ENCODE data around the gene RALGPS1.

RALGPS1 gene

DNA sequence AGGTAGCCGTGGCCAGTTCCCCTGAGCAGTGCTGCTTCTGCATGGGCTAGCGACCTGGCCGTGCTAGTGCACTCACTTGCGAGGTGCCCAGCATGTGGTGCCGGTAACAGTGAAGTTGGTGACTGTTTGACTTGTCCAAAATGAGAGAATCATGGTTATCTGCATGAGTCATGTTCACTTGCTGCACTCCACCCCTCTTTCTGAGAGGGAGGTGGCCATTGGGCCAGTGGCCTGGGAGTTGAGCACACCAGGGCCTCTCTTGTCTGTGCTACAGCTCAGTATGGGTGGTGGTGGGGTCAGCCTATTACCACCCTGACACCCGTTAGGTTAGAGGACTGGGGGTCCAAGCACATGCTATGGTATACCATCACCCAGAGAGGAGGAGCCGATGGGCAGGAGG lies 294.6 kb downstream of the RALGPS1 start:
- no peak for DNase-seq (ENCODE audit: low read depth)

DNA sequence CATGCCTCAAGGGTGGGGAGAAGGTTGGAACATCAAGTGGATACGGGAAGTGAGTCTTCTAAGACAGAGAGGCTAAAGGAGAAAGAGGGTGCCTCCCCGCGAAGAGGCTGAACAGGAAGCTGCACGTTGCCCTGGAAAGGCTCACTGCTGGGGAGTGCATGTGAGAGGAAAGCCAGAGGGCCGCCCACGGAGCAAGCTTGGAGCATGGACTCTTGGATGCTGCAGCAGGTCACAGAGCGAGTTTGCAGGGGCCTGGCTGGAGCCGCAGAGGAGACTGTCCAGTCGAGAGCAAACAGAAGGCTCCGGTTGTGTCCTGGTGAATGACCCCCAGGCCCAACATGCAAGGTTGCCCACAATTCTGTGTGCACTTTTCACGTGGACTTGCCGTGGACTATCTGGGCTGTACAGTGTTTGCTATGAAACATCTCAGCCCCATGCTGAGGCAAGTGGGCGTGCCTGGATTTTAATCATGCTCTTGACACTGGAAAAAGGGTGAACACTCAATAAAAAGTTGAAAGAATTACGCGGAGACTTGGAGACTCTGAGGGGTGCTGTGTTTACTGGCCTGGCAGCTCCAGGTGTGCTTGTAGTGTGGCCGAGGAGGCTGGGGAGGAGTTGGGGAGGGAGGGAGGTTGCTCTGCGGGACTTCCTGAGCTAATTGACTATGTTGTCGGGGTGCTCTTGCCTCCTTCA lies 295.5 kb downstream of the RALGPS1 start:
- no peak for DNase-seq (ENCODE audit: low read depth)

GRCh38 chr9:127210851-127211730 lies 296.5 kb downstream of the RALGPS1 start:
- DNase-seq (ENCODE audit: low read depth): no peak

DNA sequence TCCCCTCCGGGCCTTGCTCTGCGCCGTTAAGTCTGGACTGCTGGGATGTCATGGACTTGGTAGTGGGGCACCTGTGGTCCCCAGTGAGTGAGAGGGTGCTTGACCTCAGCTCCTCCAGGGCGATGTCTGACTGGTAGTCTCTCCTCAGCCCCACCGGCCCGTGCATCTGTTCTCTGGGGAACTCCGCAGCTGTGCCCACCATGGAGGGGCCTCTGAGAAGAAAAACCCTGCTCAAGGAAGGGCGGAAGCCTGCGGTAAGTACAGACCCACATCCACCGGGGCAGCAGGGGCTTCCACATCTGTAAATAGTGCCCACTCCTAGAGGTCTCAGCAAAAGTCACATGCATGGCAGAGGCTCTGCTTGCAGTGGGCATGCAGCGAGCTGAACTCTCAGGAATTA lies 297.4 kb downstream of the RALGPS1 start:
- DNase-seq (ENCODE audit: low read depth): no peak

DNA sequence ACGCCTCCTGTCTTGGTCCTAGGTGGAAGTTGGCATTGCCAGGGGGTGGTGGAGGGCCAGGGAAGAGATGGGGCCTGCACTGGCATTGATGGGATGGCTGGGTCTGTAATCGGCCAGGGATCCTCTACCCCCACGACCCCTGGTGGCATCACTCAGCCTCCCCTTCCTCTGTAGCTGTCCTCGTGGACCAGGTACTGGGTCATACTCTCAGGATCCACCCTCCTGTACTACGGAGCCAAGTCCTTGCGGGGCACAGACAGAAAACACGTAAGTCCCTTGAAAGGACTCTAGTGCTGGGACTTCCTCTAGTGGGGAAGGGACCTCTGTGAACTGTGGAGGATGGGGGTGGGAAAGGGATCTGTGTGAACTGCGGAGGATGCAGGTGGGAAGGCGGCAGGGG lies 297.9 kb downstream of the RALGPS1 start:
- no peak for DNase-seq (ENCODE audit: low read depth)

DNA sequence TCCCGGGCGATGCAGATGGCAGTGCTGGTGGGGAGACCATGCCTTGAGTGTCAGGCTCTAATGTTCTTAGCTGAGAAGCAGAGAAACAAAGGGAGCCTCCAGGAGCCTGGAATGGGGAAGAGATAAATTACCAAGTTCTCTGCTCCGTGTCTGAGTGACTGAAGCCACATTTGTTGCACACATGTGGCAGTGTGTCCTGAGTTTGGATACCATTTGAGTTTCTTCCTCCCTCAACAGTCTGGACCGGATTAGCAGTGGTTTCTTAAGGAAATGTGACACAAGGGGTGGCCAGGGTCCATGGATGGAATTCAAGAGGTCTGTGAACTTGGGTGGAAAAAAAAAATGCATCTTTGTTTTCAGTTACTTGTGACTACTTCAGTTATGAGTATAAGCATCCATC lies 299.3 kb downstream of the RALGPS1 start:
- no peak for DNase-seq (ENCODE audit: low read depth)

DNA sequence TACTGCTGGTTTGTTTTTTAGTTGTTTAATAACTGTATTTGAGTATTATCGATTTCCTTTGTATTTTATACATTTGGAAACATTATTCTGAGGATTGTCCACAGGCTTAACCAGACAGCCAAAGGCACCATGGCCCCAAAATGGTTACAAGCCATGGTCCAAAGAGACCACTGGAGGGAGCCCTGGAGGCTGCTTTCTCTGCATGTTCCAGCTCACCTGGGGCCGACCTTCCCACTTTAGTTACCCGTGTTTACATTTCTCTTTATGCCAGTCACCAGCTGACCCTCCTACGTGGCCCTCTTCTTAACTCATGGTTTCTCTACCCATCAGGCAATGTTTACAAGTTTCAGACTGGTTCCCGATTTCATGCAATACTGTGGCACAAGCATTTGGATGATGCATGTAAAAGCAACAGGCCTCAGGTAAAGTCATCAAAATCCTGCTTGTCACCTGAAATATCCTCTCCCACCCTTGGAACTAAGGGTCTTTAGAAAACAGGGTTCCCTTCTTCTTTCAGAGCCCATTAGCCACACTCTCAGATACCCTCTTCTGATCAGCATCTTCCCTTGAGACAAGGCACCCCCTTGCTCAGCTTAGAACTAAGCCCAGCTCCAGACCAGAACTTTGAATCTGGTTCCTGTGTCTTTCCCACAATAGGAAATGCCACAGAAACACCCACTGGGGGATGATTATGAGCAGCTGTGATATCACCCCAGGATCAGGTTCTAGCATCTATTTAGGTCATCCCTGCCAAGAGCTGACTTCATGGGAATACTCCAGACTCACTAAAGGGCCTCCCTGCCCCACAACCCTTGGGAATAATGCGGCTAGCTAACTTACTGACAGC lies 300.1 kb downstream of the RALGPS1 start:
- peak; percentile 34 for DNase-seq (ENCODE audit: low read depth)

GRCh38 chr9:127215268-127216209 lies 301.0 kb downstream of the RALGPS1 start:
- DNase-seq (ENCODE audit: low read depth): no peak

DNA sequence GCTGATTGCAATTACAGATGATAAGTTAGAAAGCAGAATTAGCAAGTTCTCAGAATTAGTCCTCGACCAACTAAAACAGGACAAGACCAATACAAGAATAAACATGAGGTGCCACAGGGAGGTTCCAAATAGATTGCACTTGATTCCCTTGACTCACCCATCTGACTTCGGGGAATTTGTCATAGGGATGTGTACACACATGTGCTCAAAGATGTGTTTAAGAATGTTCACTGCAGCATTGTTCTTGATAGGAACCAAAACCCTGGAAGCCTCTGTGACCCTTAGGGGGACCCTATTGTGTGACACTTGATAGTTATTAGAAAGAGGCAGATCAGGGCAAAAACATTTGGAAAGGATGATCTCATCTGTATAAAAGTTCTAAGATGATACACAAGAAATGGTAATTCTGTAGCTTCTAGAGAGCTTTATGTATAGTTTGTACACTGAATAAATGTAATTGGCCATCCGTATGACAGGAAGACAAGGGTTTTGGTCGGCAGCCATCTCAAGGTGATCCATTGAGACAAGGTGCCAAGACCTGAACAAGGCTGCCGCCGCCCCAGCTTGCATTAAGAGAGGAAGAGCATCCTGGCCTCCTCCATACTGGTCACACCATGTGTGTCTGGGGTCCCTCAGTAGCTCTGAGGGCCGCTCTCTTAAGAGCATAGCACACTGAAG lies 301.8 kb downstream of the RALGPS1 start:
- no peak for DNase-seq (ENCODE audit: low read depth)

DNA sequence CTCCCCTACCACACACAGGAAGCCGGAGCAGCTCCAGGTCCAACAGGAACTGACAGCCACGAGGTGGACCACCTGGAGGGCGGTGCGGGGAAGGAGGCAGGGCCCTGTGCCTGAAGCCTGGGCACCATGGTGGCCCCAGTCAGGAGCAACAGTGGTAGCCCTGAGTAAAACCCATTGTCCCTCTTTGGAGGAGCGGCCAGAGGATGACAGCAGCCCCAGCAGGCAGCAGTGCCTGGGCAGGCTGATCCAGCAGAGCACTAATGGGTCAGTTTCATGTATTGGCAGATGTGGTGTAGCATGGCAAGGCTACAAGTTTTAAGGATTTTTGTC lies 302.3 kb downstream of the RALGPS1 start:
- no peak for DNase-seq (ENCODE audit: low read depth)

DNA sequence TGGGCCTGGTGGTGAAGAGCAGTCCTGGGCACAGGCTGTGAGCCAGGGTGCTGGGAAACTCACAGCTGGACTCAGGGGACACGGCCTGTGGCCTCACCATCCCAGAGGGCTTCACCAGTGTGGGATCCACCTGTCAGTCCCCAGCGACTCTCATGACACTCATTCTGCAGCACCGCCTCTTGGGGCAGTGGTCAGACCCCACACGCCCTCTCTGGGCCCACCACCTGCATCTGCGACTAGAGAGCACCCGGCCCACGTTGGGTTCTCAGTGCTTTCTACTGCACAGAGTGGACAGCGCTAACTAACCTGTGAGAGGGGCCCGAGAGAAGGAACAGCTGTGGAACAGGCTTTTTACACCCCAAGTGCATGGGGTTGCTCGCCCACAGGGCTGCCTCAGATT lies 304.2 kb downstream of the RALGPS1 start:
- DNase-seq (ENCODE audit: low read depth): no peak

DNA sequence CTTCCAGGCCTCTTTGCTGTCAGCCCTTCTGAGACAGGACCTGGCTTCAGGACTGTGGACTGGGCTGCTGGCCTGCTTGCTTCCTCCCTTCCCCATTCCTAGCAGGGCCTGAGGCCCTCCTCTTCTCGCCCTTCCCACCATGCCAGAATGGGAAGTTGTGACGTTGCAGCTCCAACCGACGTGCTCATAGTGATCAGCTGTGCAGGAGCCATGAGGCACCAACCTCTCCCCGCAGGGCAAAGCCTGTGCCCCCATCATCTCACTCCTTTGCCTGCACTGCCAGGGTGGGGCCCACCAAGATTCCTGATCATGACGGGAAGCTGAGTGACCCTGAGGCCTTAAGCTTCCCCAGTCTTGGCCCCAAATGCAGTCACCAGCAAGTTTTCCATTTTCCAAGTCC lies 304.9 kb downstream of the RALGPS1 start:
- no peak for DNase-seq (ENCODE audit: low read depth)

DNA sequence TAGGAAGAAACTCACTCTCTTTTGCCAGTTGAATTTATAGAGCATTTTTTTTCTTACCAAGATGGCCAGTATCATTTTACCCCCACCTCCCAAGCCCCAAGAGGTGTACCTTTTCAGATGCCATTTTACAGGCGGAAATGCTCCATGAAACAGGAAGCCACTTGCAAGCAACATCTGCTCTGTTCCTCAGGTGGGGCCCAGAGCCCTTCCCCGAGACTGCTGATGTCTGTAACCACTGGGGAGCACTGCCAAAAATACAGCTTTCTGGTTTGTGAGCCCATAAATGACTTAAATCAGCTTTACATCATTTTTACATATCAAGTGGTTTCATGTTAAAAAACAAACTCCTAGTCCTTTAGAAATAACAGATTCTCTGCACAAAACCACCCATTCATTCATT lies 307.1 kb downstream of the RALGPS1 start:
- DNase-seq (ENCODE audit: low read depth): no peak

DNA sequence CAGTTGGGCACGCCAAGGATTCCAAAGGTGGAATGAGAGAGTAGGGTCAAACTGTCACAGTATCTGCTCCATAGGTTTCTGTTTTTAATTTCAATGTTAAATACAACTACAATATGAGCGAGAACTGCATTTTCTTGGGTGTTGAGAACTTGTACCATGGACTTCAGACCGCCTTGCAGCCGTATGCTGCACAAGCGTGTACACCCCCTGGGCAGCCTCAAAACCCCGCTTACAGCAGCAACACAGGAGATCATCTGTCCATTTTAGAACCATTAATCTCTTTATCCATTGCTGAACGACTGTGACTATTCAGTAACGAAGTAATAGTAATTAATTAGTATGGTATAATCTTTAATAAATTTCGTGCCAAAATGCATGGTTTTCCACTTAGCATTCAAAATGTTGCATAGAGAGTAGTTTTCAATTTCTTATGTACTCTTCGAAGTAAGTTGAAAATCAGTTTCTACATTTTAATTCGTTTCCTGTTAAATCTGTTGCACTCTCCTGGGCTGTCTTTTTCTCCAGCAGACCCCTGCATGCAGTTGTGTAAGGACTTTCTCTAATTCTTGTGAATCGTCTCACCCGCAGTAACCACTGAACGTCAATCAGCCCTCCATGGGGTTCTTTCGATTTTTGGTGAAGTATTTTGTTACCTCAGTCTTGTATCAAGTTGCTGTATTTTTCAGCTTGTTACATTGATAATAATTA lies 308.0 kb downstream of the RALGPS1 start:
- no peak for DNase-seq (ENCODE audit: low read depth)

GRCh38 chr9:127223266-127223665 lies 308.7 kb downstream of the RALGPS1 start:
- no peak for DNase-seq (ENCODE audit: low read depth)

DNA sequence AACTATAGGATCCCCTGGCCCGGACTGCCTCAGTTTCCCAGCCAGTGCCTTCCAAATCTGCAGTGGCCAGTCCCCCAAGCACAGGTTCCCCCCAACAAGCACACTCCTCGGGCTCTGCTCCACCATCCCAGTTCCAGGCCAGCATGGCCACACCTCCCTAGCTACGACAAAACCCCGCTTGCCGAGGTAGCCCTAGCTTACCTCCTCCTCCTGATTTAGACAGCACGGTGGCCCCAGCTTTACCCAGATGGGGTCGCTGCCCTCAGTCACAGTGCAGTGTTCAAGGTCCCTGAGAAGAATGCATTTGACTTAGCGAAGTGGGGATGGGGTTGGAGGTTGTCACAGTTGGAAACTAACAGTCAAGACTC lies 309.2 kb downstream of the RALGPS1 start:
- no peak for DNase-seq (ENCODE audit: low read depth)

DNA sequence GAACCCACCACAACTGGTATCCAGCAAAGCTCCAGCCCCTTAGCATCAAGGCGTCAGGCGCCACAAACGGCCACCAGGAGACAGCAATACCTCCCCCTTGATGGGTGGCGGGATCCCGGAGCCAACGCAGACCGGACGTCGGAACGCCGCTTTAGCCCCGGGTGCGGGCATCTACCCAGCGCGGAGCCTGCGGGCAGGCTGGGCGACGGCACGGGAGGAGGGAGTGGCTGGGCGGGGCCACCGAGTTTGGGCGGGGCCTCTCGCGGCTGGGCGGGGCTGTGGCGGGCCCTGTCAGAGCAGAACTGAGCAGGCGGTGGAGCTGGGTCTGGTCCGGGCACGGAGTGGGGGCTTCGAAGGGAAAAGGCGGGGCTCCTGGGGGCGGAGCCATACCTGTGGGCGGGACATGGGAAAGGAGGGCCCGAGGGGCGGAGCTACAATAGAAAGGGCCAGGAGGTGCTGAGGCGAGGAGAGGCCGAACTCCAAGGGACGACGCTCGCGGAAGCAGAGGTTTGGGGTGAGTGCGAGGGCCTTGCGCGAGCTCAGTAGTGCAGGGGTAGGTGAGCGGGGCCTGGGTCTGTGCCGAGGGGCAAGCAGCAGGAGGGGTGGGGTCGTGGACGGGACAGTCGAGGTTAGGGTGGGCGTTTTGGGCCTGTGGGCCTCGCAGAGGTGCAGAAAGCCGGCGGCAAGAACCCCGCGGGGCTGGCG lies 309.7 kb downstream of the RALGPS1 start:
- DNase-seq (ENCODE audit: low read depth): peak; percentile 81

DNA sequence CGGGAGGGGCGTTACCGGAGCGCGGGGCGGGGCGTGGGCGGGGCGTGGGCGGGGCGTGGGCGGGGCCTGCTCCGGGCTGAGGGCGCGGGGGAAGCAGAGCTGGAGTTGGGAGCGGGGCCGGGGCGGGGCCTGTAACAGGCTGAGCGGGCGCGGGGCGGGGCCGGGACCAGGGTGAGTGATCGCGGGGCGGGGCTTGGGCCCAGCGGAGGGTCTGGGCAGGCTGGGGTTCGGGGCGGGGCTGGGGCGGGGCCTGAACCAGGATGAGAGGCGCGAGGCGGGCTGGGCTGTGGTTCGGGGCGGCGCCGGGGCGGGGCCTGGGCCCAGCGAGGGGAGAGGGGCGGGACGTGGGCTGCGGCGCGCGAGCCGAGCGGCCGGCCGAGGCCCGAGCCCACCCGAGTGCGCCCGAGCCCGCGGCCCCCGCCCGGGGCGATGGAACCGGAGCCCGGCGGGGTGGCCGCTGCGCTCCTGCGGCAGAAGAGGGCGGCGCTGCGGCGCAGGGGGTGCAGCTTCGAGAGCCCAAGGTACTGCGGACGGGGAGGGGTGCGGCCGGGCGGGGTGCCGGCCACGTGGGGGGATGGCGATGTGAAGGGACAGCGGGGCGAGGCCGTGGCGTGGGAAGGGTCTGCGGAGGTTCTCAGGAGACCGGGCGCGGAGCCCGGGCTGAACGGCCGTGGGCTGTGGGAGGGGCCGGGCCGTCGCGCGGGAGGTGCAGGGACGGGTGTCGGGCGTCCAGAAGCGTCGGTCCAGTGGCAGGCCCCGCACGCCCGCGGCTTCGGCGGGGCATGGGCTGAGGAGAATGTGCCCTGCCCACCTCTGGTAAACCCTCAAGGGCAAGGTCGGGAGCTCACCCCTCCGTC lies 310.5 kb downstream of the RALGPS1 start:
- peak; percentile 90 for DNase-seq (ENCODE audit: low read depth)

All from activated T-helper 9 cell treated with anti-CD3 and anti-CD28 coated beads, Interleukin-2, amount 50 U/mL, for 16 hours (primary cell).